Measurements from ENCODE around the gene ZBTB20. TPM values are rescaled to one million over a fixed set of nuclear protein-coding genes. Genes with fewer than 3 reads are reported as not detected.
A peak's percentile ranks its signal among the peaks of the same experiment; 100 is the strongest.

Gene ZBTB20
- total and polyA plus RNA-seq, 10 donors: 0.32 to 89.7 (median 71.8) TPM

- no peak overlapping the region for H3K4me3 ChIP-seq
- H3K9me3 ChIP-seq: no peaks in the 10 kb centered on the region
- TF ChIP-seq CTCF (IDR thresholded peaks at IDR 0.05 in 8 of 11, conservative IDR thresholded peaks at IDR 0.05 in 3 of 11) (no peak), POLR2A (IDR thresholded peaks at IDR 0.05) (no peak), POLR2AphosphoS5 (IDR thresholded peaks at IDR 0.05) (peak in 1 of 3 donors; percentile 10)
- peaks cover 0 to 7% (median 0%) of the 10 kb centered on the region in 6 donors for H3K36me3 ChIP-seq
- H3K27ac ChIP-seq: peak overlapping the region in 5 of 8 donors; percentile 10 to 67 (median 28)
- no peaks in the 10 kb centered on the region for H3K27me3 ChIP-seq (replicated peaks in 1 of 7)
- 85 to 89% (median 88%) methylated on average over 5 of the region's 5 CpGs for WGBS, 5 donors
- DNase-seq: no peak
- intact Hi-C loops (cut with DNase I; ENCODE audit: low total_unique reads): no loop called here
- peaks cover 0 to 30% (median 1%) of the 10 kb centered on the region in 6 donors for H3K4me1 ChIP-seq
These were observed 828.8 kb downstream of the ZBTB20 start for GRCh38 chr3:114318295-114318694.

GRCh38 chr3:114314282-114314681 is 832.8 kb downstream of the ZBTB20 start:
- TF ChIP-seq POLR2A (IDR thresholded peaks at IDR 0.05) (no peak), CTCF (IDR thresholded peaks at IDR 0.05 in 8 of 11, conservative IDR thresholded peaks at IDR 0.05 in 3 of 11) (no peak), POLR2AphosphoS5 (IDR thresholded peaks at IDR 0.05) (no peak)
- Histone ChIP-seq H3K27me3 (replicated peaks in 1 of 7) (no peaks in the 10 kb centered on the region), H3K9me3 (no peaks in the 10 kb centered on the region), H3K4me3 (no peak overlapping the region), H3K36me3 (peaks cover 0 to 7% (median 0%) of the 10 kb centered on the region in 6 donors), H3K27ac (peak overlapping the region in 3 of 8 donors; percentile 2 to 34 (median 17)), H3K4me1 (peaks cover 0 to 28% (median 3%) of the 10 kb centered on the region in 6 donors)
- WGBS, 5 donors: 82 to 87% (median 85%) methylated on average over 2 of the region's 2 CpGs
- intact Hi-C loops (cut with DNase I; ENCODE audit: low total_unique reads): no loop called here
- no peak for DNase-seq

- H3K27me3 ChIP-seq (replicated peaks in 1 of 7): no peaks in the 10 kb centered on the region
- H3K27ac ChIP-seq: peak overlapping the region in 3 of 8 donors; percentile 2 to 34 (median 17)
- TF ChIP-seq POLR2A (IDR thresholded peaks at IDR 0.05): no peak
- no peak for TF ChIP-seq CTCF (IDR thresholded peaks at IDR 0.05 in 8 of 11, conservative IDR thresholded peaks at IDR 0.05 in 3 of 11)
- no peak for TF ChIP-seq POLR2AphosphoS5 (IDR thresholded peaks at IDR 0.05)
- peaks cover 0 to 7% (median 0%) of the 10 kb centered on the region in 6 donors for H3K36me3 ChIP-seq
- WGBS, 5 donors: 79 to 94% (median 87%) methylated on average over 2 of the region's 2 CpGs
- H3K9me3 ChIP-seq: no peaks in the 10 kb centered on the region
- no peak for DNase-seq
- no peak overlapping the region for H3K4me3 ChIP-seq
- intact Hi-C loops (cut with DNase I; ENCODE audit: low total_unique reads): no loop called here
- H3K4me1 ChIP-seq: peaks cover 0 to 30% (median 12%) of the 10 kb centered on the region in 6 donors
These were observed 833.7 kb downstream of the ZBTB20 start for GRCh38 chr3:114313426-114313825.

GRCh38 chr3:114310695-114311094 is 836.4 kb downstream of the ZBTB20 start:
- Histone ChIP-seq H3K4me1 (peaks cover 9 to 39% (median 21%) of the 10 kb centered on the region in 6 donors), H3K4me3 (no peak overlapping the region), H3K27me3 (replicated peaks in 1 of 7) (no peaks in the 10 kb centered on the region), H3K27ac (peak overlapping the region in 2 of 8 donors; percentile 18 to 24), H3K9me3 (no peaks in the 10 kb centered on the region), H3K36me3 (no peaks in the 10 kb centered on the region)
- no peak for DNase-seq
- no peak for TF ChIP-seq POLR2A (IDR thresholded peaks at IDR 0.05)
- peak in 2 of 3 donors; percentile 9 to 31 for TF ChIP-seq POLR2AphosphoS5 (IDR thresholded peaks at IDR 0.05)
- TF ChIP-seq CTCF (IDR thresholded peaks at IDR 0.05 in 8 of 11, conservative IDR thresholded peaks at IDR 0.05 in 3 of 11): no peak
- intact Hi-C loops (cut with DNase I; ENCODE audit: low total_unique reads): no loop called here
- 68 to 83% (median 73%) methylated on average over 2 of the region's 2 CpGs for WGBS, 5 donors

Data from spleen (tissue), 11 donors.